Panc1 (cell line): Measurements from ENCODE around the gene CAVIN2. TPM values are rescaled to one million over a fixed set of nuclear protein-coding genes. Genes with fewer than 3 reads are reported as not detected.

ENCODE experiments used
- ATAC-seq: fragments of 200-7000 bp; cut with Tn5 transposase; 2 replicates; pipeline ENCODE4 v1.9.1; 2020; ENCODE audit warnings: mild to moderate bottlenecking, moderate library complexity
- BruUV-seq: library from RNA; stranded (reverse); fragments of 400-500 nt; replicated peaks from 2 replicates; lab custom pipeline; 2021; lab: Mats Ljungman, UMichigan
- CTCF ChIA-PET: fragments of 300-600 bp; sonication (Branson Sonifier 250); formaldehyde crosslinking; loops from one replicate; lab custom pipeline; 2022; ENCODE audit warnings: antibody characterized with exemption; lab: Charles Lee
- POLR2A ChIA-PET: fragments of 300-600 bp; sonication (Branson Sonifier 250); formaldehyde crosslinking; loops from one replicate; lab custom pipeline; 2022; ENCODE audit warnings: antibody characterized with exemption; lab: Charles Lee
- DNase-seq: peaks from one replicate; pipeline ENCODE4 v3.0.0-alpha.2; 2010; ENCODE audit warnings: low read depth, low spot score
- H3K27ac ChIP-seq: 2 replicates; pipeline ENCODE4 v1.5.1; 2011; ENCODE audit warnings: mild to moderate bottlenecking, low read length, inconsistent platforms
- H3K27me3 ChIP-seq: fragments of 200-500 bp; sonication (Bioruptor generic); 2 replicates; pipeline ENCODE4 v1.6.0; 2014; ENCODE audit warnings: low read length, inconsistent platforms; ENCODE audit not compliant: control insufficient read depth, insufficient read depth
- H3K36me3 ChIP-seq: fragments of 200-500 bp; sonication (Bioruptor generic); 2 replicates; pipeline ENCODE4 v1.5.1; 2014; ENCODE audit warnings: inconsistent platforms, mild to moderate bottlenecking, low read length, moderate library complexity; ENCODE audit not compliant: control insufficient read depth, insufficient read depth
- H3K4me1 ChIP-seq: 2 replicates; pipeline ENCODE4 v1.5.1; 2011; ENCODE audit warnings: inconsistent platforms, mild to moderate bottlenecking, low read length, moderate library complexity; ENCODE audit not compliant: control insufficient read depth, insufficient read depth
- H3K4me3 ChIP-seq, 2 experiments: 2 replicates each; pipeline ENCODE4 v1.5.1; 2011 to 2012; ENCODE audit warnings: low read depth in 2 of 2, low read length in 2 of 2, mild to moderate bottlenecking in 2 of 2, inconsistent platforms in 1 of 2, moderate library complexity in 1 of 2
- H3K9me3 ChIP-seq: fragments of 200-500 bp; sonication (Bioruptor generic); 2 replicates; pipeline ENCODE4 v1.5.1; 2014; ENCODE audit warnings: low read depth, mild to moderate bottlenecking, inconsistent platforms, low read length, moderate library complexity; ENCODE audit not compliant: control insufficient read depth, insufficient read depth
- CTCF ChIP-seq: fragments of 450-650 bp; IDR thresholded peaks from 2 replicates; pipeline ENCODE4 v1.5.1; 2017; ENCODE audit warnings: mild to moderate bottlenecking
- POLR2AphosphoS5 ChIP-seq: IDR thresholded peaks from 2 replicates; pipeline ENCODE4 v1.6.1; 2012; ENCODE audit warnings: mild to moderate bottlenecking, low read depth, low read length, moderate library complexity
- REST ChIP-seq, 2 experiments: IDR thresholded peaks; 2 replicates each; pipeline ENCODE4 v1.6.1; 2011 to 2012; ENCODE audit warnings: low read depth in 2 of 2, control low read depth in 1 of 2, low read length in 1 of 2, mild to moderate bottlenecking in 1 of 2, moderate library complexity in 1 of 2; ENCODE audit not compliant: insufficient read depth in 1 of 2
- SIN3A ChIP-seq: IDR thresholded peaks from 2 replicates; pipeline ENCODE4 v1.6.1; 2012; ENCODE audit warnings: low read depth, mild to moderate bottlenecking, low read length, moderate library complexity, borderline replicate concordance; ENCODE audit not compliant: insufficient read depth
- TCF7L2 ChIP-seq: IDR thresholded peaks from 2 replicates; pipeline ENCODE4 v1.6.1; 2011; ENCODE audit warnings: mild to moderate bottlenecking, low read depth, low read length, inconsistent platforms
- in situ Hi-C: cut with HindIII; loops from 2 replicates; pipeline ENCODE4 v1.10.0; 2016; ENCODE audit warnings: low sequenced_read_pairs, low pct_unique_long_range_greater_than_20kb
- intact Hi-C: fragments of 100-400 bp; cut with micrococcal nuclease; formaldehyde crosslinking; loops from one replicate; pipeline ENCODE4 v1.10.0; 2022; ENCODE audit not compliant: unreplicated experiment
- total RNA-seq: library from RNA; stranded (reverse); gene quantifications from one replicate; pipeline ENCODE4 v1.2.1, GENCODE V29; 2021; ENCODE audit not compliant: unreplicated experiment

Gene CAVIN2
- total RNA-seq, 1 experiment from 2014 or later: 0.95 TPM

- DNase-seq (no peak), ATAC-seq (no peak)
- H3K4me3 ChIP-seq: no peak overlapping the region
- ChIA-PET POLR2A (no interaction called here), CTCF (no interaction called here)
- no peak for TF ChIP-seq SIN3A
- TF ChIP-seq TCF7L2: no peak
- no peak for TF ChIP-seq REST (IDR thresholded peaks at IDR 0.05; ENCODE audit: insufficient read depth in 1 of 2, low read depth in 2 of 2, low read length in 1 of 2)
- TF ChIP-seq POLR2AphosphoS5: no peak
- no peak for TF ChIP-seq CTCF
- no peaks in the 10 kb centered on the region for H3K27me3 ChIP-seq
- no peaks in the 10 kb centered on the region for H3K36me3 ChIP-seq
- in situ Hi-C loops: no loop called here
- H3K4me1 ChIP-seq: no peaks in the 10 kb centered on the region
- H3K27ac ChIP-seq: no peak overlapping the region
- intact Hi-C loops: no loop called here
- no TSS peak for BruUV-seq
- H3K9me3 ChIP-seq: no peaks in the 10 kb centered on the region
Observed at GRCh38 chr2:191892391-191892790, 45.5 kb upstream of the CAVIN2 start.

GRCh38 chr2:191891656-191892055 lies 44.8 kb upstream of the CAVIN2 start:
- CTCF ChIA-PET: no interaction called here
- DNase-seq (no peak), ATAC-seq (no peak)
- H3K9me3 ChIP-seq: no peaks in the 10 kb centered on the region
- intact Hi-C loops (no loop called here), in situ Hi-C loops (no loop called here)
- no peaks in the 10 kb centered on the region for H3K4me1 ChIP-seq
- H3K36me3 ChIP-seq: no peaks in the 10 kb centered on the region
- no TSS peak for BruUV-seq
- no peak overlapping the region for H3K4me3 ChIP-seq
- POLR2A ChIA-PET: no interaction called here
- H3K27ac ChIP-seq: no peak overlapping the region
- H3K27me3 ChIP-seq: no peaks in the 10 kb centered on the region
- TF ChIP-seq TCF7L2: no peak
- no peak for TF ChIP-seq CTCF
- TF ChIP-seq SIN3A: no peak
- TF ChIP-seq REST (IDR thresholded peaks at IDR 0.05; ENCODE audit: insufficient read depth in 1 of 2, low read depth in 2 of 2, low read length in 1 of 2): no peak
- no peak for TF ChIP-seq POLR2AphosphoS5
